DOHH2 (cell line): Measurements from ENCODE around the gene MRPS25.

Source experiments
- H3F3A ChIP-seq: fragments of 200-600 bp; sonication (generic), shearing (Covaris generic); 2 replicates; pipeline ENCODE4 v1.6.0; 2016; ENCODE audit warnings: antibody characterized with exemption, mild to moderate bottlenecking; ENCODE audit not compliant: control insufficient read depth, insufficient read depth
- H3K27ac ChIP-seq: fragments of 200-600 bp; sonication (generic); 2 replicates; pipeline ENCODE4 v1.5.1; 2014; ENCODE audit warnings: low read depth, mild to moderate bottlenecking, low read length, moderate library complexity
- H3K27me3 ChIP-seq: fragments of 200-600 bp; sonication (generic); 2 replicates; pipeline ENCODE4 v1.6.1; 2014; ENCODE audit warnings: mild to moderate bottlenecking, low read length, mixed read lengths; ENCODE audit not compliant: control insufficient read depth
- H3K36me3 ChIP-seq: fragments of 200-600 bp; sonication (generic); 2 replicates; pipeline ENCODE4 v1.6.1; 2014; ENCODE audit warnings: mild to moderate bottlenecking, low read length, moderate library complexity, mixed read lengths; ENCODE audit not compliant: control insufficient read depth
- H3K4me1 ChIP-seq: fragments of 200-600 bp; sonication (generic); 2 replicates; pipeline ENCODE4 v1.6.1; 2014; ENCODE audit warnings: mild to moderate bottlenecking, low read length, mixed read lengths; ENCODE audit not compliant: control insufficient read depth
- H3K4me2 ChIP-seq: fragments of 200-600 bp; sonication (generic); 2 replicates; pipeline ENCODE4 v1.6.0; 2014; ENCODE audit warnings: mild to moderate bottlenecking, low read length, moderate library complexity
- H3K4me3 ChIP-seq: fragments of 200-600 bp; sonication (generic); 2 replicates; pipeline ENCODE4 v1.5.1; 2014; ENCODE audit warnings: mild to moderate bottlenecking, low read length, mixed read lengths
- H3K79me2 ChIP-seq: fragments of 200-600 bp; sonication (generic); 2 replicates; pipeline ENCODE4 v1.6.1; 2014; ENCODE audit warnings: mild to moderate bottlenecking, low read length, mixed read lengths; ENCODE audit not compliant: control insufficient read depth
- H3K9me2 ChIP-seq: fragments of 200-600 bp; sonication (generic); replicated peaks from 2 replicates; pipeline ENCODE4 v1.6.1; 2014; ENCODE audit warnings: mild to moderate bottlenecking, low read length, mixed read lengths; ENCODE audit not compliant: control insufficient read depth
- H3K9me3 ChIP-seq: fragments of 200-600 bp; sonication (generic); 2 replicates; pipeline ENCODE4 v1.6.1; 2014; ENCODE audit warnings: antibody characterized with exemption, low read length, mixed read lengths; ENCODE audit not compliant: control insufficient read depth, insufficient read depth
- H4K20me1 ChIP-seq: fragments of 200-600 bp; sonication (generic); 2 replicates; pipeline ENCODE4 v1.6.0; 2014; ENCODE audit warnings: low read depth, mild to moderate bottlenecking, antibody characterized with exemption, low read length, moderate library complexity; ENCODE audit not compliant: control insufficient read depth, insufficient read depth
- CTCF ChIP-seq: fragments of 200-600 bp; sonication (generic); IDR thresholded peaks from one replicate; pipeline ENCODE4 v1.5.1; 2014; ENCODE audit warnings: antibody characterized with exemption, mild to moderate bottlenecking, low read depth, low read length; ENCODE audit not compliant: poor library complexity, severe bottlenecking
- EZH2phosphoT487 ChIP-seq: fragments of 200-600 bp; sonication (generic); IDR thresholded peaks from 2 replicates; pipeline ENCODE4 v1.6.1; 2017; ENCODE audit warnings: borderline replicate concordance, mild to moderate bottlenecking, antibody characterized with exemption, low read length, moderate library complexity, mixed read lengths

The MRPS25 gene

GRCh38 chr3:15097891-15098290, 32.8 kb upstream of the MRPS25 start:
- H3K4me3 ChIP-seq: peak overlapping the region; percentile 100
- H4K20me1 ChIP-seq: no peaks in the 10 kb centered on the region
- H3K9me2 ChIP-seq: no peaks in the 10 kb centered on the region
- peaks cover 39% of the 10 kb centered on the region for H3K36me3 ChIP-seq
- no peaks in the 10 kb centered on the region for H3K27me3 ChIP-seq
- TF ChIP-seq CTCF: no peak
- no peak for TF ChIP-seq EZH2phosphoT487
- H3F3A ChIP-seq: no peaks in the 10 kb centered on the region
- H3K4me2 ChIP-seq: peak overlapping the region; percentile 85
- peaks cover 30% of the 10 kb centered on the region for H3K79me2 ChIP-seq
- H3K9me3 ChIP-seq: no peaks in the 10 kb centered on the region
- peak overlapping the region; percentile 62; the same call in 1 of the 2 replicates for H3K27ac ChIP-seq
- peaks cover 25% of the 10 kb centered on the region for H3K4me1 ChIP-seq

GRCh38 chr3:15096046-15096445, 30.9 kb upstream of the MRPS25 start:
- TF ChIP-seq EZH2phosphoT487: no peak
- no peak for TF ChIP-seq CTCF
- peaks cover 17% of the 10 kb centered on the region for H3K4me1 ChIP-seq
- H4K20me1 ChIP-seq: no peaks in the 10 kb centered on the region
- no peak overlapping the region for H3K4me3 ChIP-seq
- H3K9me2 ChIP-seq: no peaks in the 10 kb centered on the region
- H3K79me2 ChIP-seq: peaks cover 30% of the 10 kb centered on the region
- H3K27me3 ChIP-seq: no peaks in the 10 kb centered on the region
- no peak overlapping the region for H3K27ac ChIP-seq
- no peaks in the 10 kb centered on the region for H3F3A ChIP-seq
- no peak overlapping the region for H3K4me2 ChIP-seq
- no peaks in the 10 kb centered on the region for H3K9me3 ChIP-seq
- H3K36me3 ChIP-seq: peaks cover 52% of the 10 kb centered on the region

GRCh38 chr3:15094187-15094875, 29.2 kb upstream of the MRPS25 start:
- no peaks in the 10 kb centered on the region for H3K27me3 ChIP-seq
- no peaks in the 10 kb centered on the region for H4K20me1 ChIP-seq
- H3K4me3 ChIP-seq: no peak overlapping the region
- no peaks in the 10 kb centered on the region for H3K9me3 ChIP-seq
- no peaks in the 10 kb centered on the region for H3F3A ChIP-seq
- H3K79me2 ChIP-seq: peaks cover 27% of the 10 kb centered on the region
- no peak overlapping the region for H3K4me2 ChIP-seq
- TF ChIP-seq CTCF (no peak), EZH2phosphoT487 (no peak)
- no peaks in the 10 kb centered on the region for H3K9me2 ChIP-seq
- H3K4me1 ChIP-seq: peaks cover 8% of the 10 kb centered on the region
- peaks cover 63% of the 10 kb centered on the region for H3K36me3 ChIP-seq
- H3K27ac ChIP-seq: no peak overlapping the region
